ENCODE data around the gene IVD.

The IVD gene

GRCh38 chr15:40413036-40413435 lies 7.4 kb downstream of the IVD start:
- DNase-seq (ENCODE audit: low read depth in 2 of 2): no peak
- H3K4me3 ChIP-seq (replicated peaks in 1 of 2; ENCODE audit: low read depth in 2 of 2, low read length in 2 of 2): no peak overlapping the region
- TF ChIP-seq CTCF (IDR thresholded peaks at IDR 0.05; ENCODE audit: low read depth, low read length): no peak

GRCh38 chr15:40414816-40415215 lies 9.2 kb downstream of the IVD start:
- TF ChIP-seq CTCF (IDR thresholded peaks at IDR 0.05; ENCODE audit: low read depth, low read length): no peak
- H3K4me3 ChIP-seq (replicated peaks in 1 of 2; ENCODE audit: low read depth in 2 of 2, low read length in 2 of 2): no peak overlapping the region
- DNase-seq (ENCODE audit: low read depth in 2 of 2): no peak

- DNase-seq (ENCODE audit: low read depth in 2 of 2): no peak
- H3K4me3 ChIP-seq (replicated peaks in 1 of 2; ENCODE audit: low read depth in 2 of 2, low read length in 2 of 2): no peak overlapping the region
- TF ChIP-seq CTCF (IDR thresholded peaks at IDR 0.05; ENCODE audit: low read depth, low read length): no peak
These were observed 9.6 kb downstream of the IVD start for GRCh38 chr15:40415226-40415625.

GRCh38 chr15:40416056-40416455 lies 10.5 kb downstream of the IVD start:
- no peak overlapping the region for H3K4me3 ChIP-seq (replicated peaks in 1 of 2; ENCODE audit: low read depth in 2 of 2, low read length in 2 of 2)
- DNase-seq (ENCODE audit: low read depth in 2 of 2): no peak
- TF ChIP-seq CTCF (IDR thresholded peaks at IDR 0.05; ENCODE audit: low read depth, low read length): no peak

- no peak overlapping the region for H3K4me3 ChIP-seq (replicated peaks in 1 of 2; ENCODE audit: low read depth in 2 of 2, low read length in 2 of 2)
- TF ChIP-seq CTCF (IDR thresholded peaks at IDR 0.05; ENCODE audit: low read depth, low read length): no peak
- DNase-seq (ENCODE audit: low read depth in 2 of 2): no peak
These were observed 12.5 kb downstream of the IVD start for GRCh38 chr15:40418126-40418525.

GRCh38 chr15:40420071-40420713 lies 14.6 kb downstream of the IVD start:
- no peak overlapping the region for H3K4me3 ChIP-seq (replicated peaks in 1 of 2; ENCODE audit: low read depth in 2 of 2, low read length in 2 of 2)
- no peak for TF ChIP-seq CTCF (IDR thresholded peaks at IDR 0.05; ENCODE audit: low read depth, low read length)
- peak in 1 of 2 donors; percentile 21 for DNase-seq (ENCODE audit: low read depth in 2 of 2)

- DNase-seq (ENCODE audit: low read depth in 2 of 2): peak in 1 of 2 donors; percentile 4
- no peak for TF ChIP-seq CTCF (IDR thresholded peaks at IDR 0.05; ENCODE audit: low read depth, low read length)
- H3K4me3 ChIP-seq (replicated peaks in 1 of 2; ENCODE audit: low read depth in 2 of 2, low read length in 2 of 2): no peak overlapping the region
These were observed 15.2 kb downstream of the IVD start for GRCh38 chr15:40420793-40421192.
